GM19468 (cell line): ENCODE data around the gene FCRL6.

ENCODE experiments used
- ATAC-seq: cut with Tn5 transposase; IDR thresholded peaks from one replicate; pipeline ENCODE4 v1.9.1; 2021; ENCODE audit warnings: mild to moderate bottlenecking, moderate library complexity, moderate number of reproducible peaks; ENCODE audit not compliant: unreplicated experiment; ENCODE audit errors: extremely low read depth

FCRL6 gene

DNA sequence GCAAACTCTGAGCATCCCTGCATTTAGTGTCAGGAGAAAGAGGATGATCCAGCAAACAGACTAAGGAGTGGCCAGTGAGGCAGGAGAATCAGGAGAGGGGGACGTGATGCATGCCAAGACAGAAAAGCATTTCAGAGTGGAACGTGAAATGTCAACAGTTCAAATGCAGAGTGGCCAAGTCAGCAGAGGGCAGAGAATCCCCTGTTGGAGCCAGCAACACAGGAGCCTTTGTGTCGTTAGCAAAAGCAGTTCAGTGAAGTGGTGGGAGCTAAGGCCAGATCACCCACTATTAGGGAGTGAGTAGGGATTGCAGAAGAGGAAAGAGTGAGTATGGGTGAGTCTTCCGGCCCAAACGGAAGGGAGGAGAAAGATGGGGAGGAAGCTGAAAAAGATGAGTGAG is 6.6 kb upstream of the FCRL6 start:
- ATAC-seq: no peak

GRCh38 chr1:159798893-159799292 is 3.3 kb upstream of the FCRL6 start:
- no peak for ATAC-seq

DNA sequence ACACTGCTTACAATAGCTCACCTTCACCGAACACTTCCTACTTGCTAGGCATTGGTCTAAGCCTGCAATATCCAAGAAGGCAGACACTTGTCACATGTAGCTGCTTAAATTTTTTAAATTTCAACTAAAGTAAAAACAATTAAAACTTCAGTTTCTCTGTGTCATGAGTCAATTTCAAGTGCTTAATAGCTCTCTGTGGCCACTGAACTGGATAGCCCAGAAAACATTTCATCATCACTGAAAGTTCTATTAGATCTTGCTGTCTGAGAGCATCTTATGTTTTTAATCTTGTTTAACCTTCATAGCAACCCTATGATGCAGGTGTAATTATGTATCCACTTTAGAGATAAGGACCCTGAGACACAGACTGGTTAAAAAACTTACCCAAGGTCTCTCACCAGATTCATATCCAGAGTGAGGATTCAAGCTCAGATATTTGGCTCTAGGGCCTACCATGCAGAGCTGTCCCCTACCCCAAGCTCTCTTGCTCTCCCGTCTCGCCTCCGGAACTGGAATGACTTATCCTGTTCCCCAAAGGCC is 2.6 kb upstream of the FCRL6 start:
- ATAC-seq: no peak

GRCh38 chr1:159800177-159800930 is 1.8 kb upstream of the FCRL6 start:
- ATAC-seq: no peak

DNA sequence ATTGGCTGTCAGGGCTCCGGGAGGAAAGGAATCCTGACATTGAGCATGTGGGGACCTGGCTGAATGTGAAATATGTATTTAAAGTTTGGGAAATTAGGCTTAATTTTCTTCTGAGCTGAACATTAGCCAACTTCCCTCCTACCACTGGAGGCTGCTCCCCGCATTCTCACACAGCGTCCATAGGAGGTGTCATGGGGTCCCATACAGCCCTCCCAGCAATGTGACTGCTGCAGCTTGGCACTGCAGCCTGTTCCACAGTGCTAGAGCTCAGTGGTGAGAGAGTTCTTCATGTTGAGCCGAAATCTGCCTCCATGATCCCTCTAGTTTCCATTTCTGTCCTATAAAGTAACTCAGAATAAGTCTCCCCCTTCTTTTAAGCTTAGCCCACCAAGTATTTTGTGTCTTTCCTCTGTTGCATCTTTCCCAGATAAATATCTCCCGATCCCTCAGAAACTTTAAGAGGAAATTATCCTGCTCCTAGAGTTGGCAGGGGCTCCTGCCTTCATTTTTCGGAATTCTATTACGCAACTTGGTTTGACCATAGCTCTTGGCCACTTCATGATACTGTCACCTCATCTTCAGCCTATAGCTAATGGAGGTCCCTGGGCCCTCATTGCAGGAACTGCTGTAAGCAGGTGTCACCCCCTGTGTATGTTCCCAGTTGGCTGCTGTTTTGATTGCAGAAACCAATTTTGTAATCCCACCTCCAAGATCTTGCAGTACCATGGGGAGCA is 2.0 kb downstream of the FCRL6 start:
- no peak for ATAC-seq

GRCh38 chr1:159804924-159805323 is 2.8 kb downstream of the FCRL6 start:
- no peak for ATAC-seq

DNA sequence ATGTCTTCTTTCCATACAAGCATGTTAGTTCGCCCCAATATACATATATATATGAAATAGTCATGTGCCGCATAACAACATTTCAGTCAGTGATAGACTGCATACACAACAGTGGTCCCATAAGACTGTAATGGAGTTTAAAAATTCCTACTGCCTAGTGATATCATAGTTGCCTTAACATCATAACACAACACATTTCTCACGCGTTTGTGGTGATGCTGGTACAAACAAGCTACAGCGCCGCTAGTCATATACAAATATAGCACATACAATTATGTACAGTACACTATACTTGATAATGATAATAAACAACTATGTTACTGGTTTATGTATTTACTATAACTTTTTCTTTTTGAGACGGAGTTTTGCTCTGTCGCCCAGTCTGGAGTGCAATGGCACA is 13.8 kb downstream of the FCRL6 start:
- no peak for ATAC-seq

DNA sequence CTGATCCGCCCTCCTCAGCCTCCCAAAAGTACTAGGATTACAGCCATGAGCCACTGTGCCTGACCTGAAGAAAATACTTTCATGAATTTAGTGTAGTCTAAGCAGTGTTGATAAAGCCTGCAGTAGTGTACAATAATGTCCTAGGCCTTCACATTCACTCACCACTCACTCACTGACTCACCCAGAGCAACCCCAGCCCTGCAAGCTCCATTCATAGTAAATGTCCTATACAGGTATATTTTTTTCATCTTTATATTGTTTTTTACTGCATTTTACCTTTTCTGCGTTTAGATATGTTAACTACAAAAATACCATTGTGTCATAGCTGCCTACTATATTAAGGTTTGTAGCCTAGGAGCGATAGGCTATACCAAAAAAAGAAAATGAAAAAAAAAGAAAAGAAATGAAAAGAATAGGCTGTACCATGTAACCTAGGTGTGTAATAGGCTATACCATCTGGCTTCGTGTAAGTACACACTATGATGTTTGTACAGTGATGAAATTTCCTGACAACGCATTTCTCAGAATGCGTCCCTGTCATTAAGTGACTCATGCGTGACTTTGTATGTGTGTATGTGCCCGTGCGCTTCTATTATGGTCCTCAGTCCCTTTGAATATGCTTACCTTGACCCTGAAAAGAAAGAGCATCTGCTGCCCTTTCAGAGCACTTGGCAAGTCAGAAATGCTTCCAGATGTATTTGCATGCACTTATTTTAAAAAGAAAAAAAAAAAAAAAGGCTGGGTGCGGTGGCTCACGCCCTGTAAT is 15.3 kb downstream of the FCRL6 start:
- no peak for ATAC-seq

- ATAC-seq: no peak
Measured at GRCh38 chr1:159821171-159821867, 19.2 kb downstream of the FCRL6 start.

DNA sequence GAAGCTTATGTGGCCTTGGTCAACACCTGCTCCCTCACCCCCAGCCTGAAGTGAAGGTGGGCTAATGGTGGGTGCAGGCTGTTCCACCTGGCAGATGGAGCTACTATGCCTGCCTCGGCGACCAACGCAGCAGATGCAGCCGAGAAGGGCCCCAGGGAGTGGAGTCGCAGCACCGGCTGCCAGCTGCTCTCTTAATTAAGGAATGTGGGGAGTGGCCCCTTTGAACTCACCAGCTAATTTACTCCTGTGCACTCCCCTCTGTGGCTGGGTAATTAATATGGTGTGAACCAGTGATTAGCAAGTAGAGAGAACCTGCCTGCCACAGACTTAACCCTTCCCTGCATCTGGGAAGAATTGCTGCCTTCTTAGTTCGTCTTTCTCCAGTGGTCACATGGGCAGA is 21.2 kb downstream of the FCRL6 start:
- no peak for ATAC-seq

GRCh38 chr1:159825564-159825963 is 23.4 kb downstream of the FCRL6 start:
- ATAC-seq: no peak

DNA sequence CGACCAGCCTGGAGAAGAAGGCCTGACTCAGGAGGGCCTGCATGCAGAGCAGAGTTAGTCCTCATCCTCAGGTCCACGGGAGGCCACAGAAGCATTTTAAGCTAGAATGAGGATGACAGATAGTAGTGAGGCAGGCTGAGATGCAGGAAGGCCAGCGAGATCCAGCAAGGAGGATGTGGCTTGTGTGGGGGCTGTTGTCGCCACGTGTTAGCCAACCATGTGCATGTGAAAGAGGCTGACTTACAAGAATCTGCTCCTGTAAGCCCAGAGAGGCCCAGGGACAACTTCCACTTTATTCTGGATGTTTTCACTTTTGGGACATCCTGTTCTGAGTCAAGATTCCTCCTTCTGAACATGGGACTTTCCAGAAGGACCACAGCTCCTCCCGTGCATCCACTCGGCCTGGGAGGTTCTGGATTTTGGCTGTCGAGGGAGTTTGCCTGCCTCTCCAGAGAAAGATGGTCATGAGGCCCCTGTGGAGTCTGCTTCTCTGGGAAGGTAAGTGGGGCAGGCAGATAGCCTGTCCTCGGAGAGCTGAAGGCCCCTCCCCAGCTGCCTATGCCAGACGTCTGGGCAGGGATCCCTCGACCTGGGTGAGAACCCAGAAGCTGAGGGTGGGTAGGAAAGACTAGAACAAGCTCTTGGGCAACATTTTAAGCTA is 24.4 kb downstream of the FCRL6 start, which contains the start of gene SLAMF8:
SLAMF8 (plus strand) TSS at position 433 of the 661 bp plus-strand sequence; CDS start at position 459, 26 bp downstream.
- no peak for ATAC-seq

DNA sequence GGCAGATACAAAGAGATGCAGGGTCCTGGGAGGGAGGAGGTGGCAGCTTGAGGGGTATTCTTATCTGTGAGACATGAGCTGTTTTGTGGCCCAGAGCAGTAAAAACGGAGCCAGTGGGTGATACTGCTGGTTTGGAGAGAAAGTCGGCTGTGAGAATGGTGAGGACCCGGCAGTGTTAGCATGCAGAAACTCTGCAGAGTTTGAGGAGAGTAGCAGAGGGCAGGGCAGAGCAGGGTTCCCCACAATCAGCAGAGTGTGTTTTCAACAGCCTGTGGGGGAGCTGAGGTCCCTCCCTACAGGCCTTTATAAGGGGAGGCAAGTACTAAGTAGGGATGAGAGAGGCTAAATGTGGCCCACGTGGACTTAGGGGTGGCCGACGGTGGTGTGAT is 24.9 kb downstream of the FCRL6 start:
- no peak for ATAC-seq

- ATAC-seq: no peak
Measured at GRCh38 chr1:159827549-159827948, 25.4 kb downstream of the FCRL6 start.

DNA sequence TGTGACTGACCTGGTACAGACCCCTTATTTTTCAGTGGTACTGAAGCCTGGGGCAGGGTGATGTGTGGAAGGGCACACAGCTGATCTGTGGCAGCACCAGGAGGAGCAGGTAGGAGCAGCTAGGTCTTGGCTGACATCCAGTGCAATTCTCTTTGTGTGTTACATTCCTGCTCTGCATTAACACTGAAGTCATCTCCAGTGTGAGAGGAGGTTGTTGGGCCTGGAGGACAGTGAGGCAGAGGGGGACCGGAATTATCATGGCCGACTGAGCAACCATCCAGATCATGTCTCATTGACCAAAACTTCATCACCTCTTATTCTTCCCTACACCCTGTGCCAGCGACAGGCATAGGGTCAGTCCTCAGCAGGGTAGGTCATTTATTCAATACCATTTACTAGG is 26.0 kb downstream of the FCRL6 start:
- ATAC-seq: no peak

- no peak for ATAC-seq
Measured at GRCh38 chr1:159828581-159829272, 26.6 kb downstream of the FCRL6 start.

DNA sequence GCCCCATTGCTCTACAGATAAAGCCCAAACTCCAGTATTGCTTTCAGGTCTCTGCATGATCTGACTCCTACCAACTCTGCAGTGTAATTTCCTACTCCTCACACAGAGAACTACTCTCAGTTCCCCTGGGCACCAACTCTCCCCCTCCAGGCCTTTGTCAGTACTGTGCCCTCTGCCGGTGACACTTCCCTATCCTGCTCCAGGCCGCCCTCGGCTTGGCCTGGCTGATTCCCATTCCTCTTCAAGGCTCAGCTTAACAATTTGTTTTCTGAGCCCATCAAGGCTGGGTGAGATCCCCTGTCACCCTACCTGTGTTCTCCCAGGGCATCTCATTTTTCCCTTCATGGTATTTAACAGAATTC is 27.1 kb downstream of the FCRL6 start:
- ATAC-seq: peak; percentile 80

DNA sequence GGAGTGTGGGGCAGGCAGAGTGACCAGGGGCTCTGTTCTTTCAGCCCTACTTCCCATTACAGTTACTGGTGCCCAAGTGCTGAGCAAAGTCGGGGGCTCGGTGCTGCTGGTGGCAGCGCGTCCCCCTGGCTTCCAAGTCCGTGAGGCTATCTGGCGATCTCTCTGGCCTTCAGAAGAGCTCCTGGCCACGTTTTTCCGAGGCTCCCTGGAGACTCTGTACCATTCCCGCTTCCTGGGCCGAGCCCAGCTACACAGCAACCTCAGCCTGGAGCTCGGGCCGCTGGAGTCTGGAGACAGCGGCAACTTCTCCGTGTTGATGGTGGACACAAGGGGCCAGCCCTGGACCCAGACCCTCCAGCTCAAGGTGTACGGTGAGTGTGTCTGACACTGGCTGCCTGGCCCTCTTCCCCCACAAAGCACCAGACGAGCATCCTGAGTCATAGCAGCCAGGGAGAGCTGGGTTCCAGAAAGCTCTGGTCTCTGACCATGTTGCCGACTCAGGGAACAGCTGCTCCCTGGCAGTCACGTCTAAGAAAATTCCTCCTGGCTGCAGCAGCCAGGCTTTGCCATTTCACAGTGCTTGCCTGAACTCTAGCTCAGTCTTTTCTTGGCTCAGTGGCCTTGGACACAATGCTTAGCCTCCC is 27.8 kb downstream of the FCRL6 start:
- no peak for ATAC-seq

DNA sequence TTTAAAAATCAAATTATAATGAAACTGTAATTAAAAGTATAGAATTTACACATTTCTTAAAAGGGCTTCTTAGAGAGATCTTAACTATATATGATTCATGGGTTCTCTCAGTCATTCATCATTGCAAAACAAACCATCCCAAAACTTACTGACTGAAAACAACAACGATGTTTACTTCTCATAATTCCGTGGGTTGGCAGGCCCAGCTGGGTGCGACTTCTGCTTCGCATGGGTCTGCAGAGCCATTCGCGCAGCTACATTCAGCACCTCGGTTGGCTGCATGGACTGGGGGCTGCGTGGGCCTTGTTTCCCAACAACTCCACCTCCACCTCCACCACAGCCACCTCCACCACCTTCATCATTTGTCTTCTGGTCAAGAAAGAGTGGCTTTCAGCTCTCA is 28.6 kb downstream of the FCRL6 start:
- ATAC-seq: no peak
